ENCODE data around the gene CATSPERB. TPM values are rescaled to one million over a fixed set of nuclear protein-coding genes. Genes with fewer than 3 reads are reported as not detected.

Gene CATSPERB, protein sequence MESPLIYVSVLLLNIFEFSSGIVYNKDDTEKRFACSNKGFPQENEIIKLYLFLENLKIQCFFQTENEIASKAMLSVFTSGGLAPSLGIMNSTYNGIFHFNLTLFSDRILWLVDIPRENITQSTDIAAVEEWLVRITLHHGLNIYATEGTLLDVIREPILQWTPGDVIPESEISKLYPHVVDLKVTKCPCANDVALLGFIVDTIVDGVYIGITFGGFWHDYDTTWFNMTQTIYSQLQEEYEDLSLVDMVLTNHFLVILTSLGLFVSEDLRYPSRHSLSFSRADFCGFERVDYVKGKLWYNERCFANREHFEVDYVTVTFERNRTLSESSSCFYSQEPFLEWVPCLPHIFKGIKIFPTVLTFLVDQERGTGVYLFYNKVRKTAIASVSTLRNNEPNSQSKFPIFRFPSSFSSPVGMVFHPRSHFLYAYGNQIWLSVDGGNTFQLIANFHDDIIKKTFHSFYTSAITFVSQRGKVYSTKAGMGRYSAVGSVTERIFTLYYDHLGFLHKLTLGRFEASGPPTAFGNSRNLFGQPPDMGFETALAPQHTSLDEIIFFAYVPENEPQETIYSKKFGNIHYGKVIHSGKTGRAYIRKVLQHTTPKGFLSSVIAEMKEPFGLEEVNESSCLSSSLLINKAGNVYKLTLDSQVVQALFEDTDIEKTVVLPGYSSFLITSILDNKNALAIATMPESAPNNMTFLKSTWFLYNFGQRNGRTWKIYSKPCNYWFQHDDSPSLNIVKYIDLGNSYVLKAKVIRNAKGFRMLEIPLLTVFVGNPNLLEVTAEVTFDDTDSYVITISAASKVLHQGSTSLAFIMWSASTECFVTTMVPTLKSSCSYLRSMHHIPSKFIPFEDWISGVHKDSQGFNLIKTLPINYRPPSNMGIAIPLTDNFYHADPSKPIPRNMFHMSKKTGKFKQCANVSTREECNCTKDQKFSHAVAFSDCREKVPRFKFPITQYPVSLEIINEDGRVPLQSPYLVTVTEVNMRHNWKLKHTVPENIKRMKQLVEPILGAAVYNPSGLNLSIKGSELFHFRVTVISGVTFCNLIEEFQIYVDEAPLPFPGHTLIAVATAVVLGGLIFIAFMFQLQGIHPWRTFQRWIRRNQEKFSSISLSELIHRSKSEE
- total RNA-seq: 1 to 10 TPM in 1 of 2 experiments, under 1 TPM in 1; 0.92 to 1.5 TPM

DNA sequence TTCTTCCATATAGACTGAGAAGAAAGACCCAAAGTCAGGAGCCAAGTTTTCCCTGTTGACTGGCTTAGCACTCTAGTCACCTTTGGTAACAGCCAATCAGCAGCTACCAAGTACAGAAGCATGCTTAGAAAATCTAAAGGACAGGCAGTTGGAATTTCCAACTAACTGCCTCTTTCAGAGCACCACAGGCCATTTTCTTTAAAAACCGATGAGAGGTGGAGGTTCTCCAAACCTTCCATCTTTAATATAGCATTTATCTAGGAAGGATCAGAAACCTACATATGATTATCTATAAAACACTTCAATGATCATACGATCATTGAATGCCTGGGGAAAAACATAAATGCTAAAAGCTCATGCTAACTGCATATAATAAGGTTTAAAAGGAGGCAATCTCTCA is at the start of gene CATSPERB:
TSS of gene CATSPERB (minus strand) at position 101 of the 400 bp plus-strand sequence. CDS start 2,607 bp downstream, outside the sequence.
- DNase-seq (no peak), ATAC-seq (no peak)
- no peaks in the 10 kb centered on the region for H3K9me3 Mint-ChIP-seq (ENCODE audit: insufficient read depth)
- H3K36me3 Mint-ChIP-seq (ENCODE audit: low read depth): no peaks in the 10 kb centered on the region
- ChIA-PET POLR2A (no interaction called here), CTCF (interaction anchor here (1.4 kb wide), 1 partner anchor 12 kb away, joined by 4 read pairs; no protein-coding TSS in a partner anchor)
- no peaks in the 10 kb centered on the region for H3K4me1 Mint-ChIP-seq (ENCODE audit: low read depth)
- peaks cover 4% of the 10 kb centered on the region for H3K27me3 Mint-ChIP-seq (ENCODE audit: low read depth)
- H3K27ac Mint-ChIP-seq: no peak within 1 kb of the TSS
- no peak within 1 kb of the TSS for H3K4me3 Mint-ChIP-seq

DNA sequence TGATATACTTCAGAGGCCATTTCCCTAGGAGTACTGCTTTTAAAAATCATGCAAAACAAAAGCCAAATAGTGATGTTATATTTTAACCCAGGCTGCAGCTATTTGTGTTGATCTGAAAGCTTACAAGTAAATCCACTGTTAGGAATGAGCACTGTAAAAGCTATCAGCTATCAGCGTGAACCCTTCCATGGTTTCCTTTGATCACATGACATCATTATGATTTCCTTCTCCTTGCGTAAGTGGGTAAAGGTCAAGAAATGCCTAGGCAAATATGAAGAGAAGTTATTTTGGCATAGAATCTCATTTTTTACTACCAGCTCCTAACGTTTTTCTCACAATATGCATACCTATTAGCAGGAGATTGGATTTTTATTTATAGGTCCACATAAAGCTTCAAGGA is 48.6 kb upstream of the CATSPERB start:
- no peak for DNase-seq
- Mint-ChIP-seq H3K4me3 (no peak overlapping the region), H3K27me3 (ENCODE audit: low read depth) (no peaks in the 10 kb centered on the region), H3K9me3 (ENCODE audit: insufficient read depth) (no peaks in the 10 kb centered on the region), H3K36me3 (ENCODE audit: low read depth) (peaks cover 45% of the 10 kb centered on the region), H3K4me1 (ENCODE audit: low read depth) (no peaks in the 10 kb centered on the region), H3K27ac (no peak overlapping the region)
- ChIA-PET POLR2A (no interaction called here), CTCF (no interaction called here)
- ATAC-seq: no peak

DNA sequence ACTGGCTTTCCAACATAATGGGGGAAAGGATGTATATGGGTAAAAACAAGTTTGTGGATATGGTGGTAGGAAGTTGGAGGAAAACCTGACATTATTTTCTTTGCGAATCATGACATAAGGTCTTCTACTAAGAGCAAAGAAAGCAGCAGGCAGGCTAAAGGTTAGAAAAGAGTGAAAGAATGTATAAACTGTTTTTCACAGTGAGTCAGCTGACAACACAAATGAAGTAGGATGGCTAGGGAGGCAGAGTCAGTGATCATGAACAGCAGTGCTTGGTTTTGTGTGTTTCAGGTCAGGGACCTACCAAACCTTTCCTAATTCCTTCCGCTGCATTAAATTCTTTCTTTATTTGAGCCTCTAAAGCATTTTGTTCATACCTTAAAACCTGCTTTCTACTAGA is 46.3 kb upstream of the CATSPERB start:
- ChIA-PET CTCF (no interaction called here), POLR2A (no interaction called here)
- Mint-ChIP-seq H3K9me3 (ENCODE audit: insufficient read depth) (no peaks in the 10 kb centered on the region), H3K27ac (no peak overlapping the region), H3K4me3 (no peak overlapping the region), H3K4me1 (ENCODE audit: low read depth) (peaks cover 10% of the 10 kb centered on the region), H3K36me3 (ENCODE audit: low read depth) (peaks cover 41% of the 10 kb centered on the region), H3K27me3 (ENCODE audit: low read depth) (no peaks in the 10 kb centered on the region)
- ATAC-seq (no peak), DNase-seq (no peak)

DNA sequence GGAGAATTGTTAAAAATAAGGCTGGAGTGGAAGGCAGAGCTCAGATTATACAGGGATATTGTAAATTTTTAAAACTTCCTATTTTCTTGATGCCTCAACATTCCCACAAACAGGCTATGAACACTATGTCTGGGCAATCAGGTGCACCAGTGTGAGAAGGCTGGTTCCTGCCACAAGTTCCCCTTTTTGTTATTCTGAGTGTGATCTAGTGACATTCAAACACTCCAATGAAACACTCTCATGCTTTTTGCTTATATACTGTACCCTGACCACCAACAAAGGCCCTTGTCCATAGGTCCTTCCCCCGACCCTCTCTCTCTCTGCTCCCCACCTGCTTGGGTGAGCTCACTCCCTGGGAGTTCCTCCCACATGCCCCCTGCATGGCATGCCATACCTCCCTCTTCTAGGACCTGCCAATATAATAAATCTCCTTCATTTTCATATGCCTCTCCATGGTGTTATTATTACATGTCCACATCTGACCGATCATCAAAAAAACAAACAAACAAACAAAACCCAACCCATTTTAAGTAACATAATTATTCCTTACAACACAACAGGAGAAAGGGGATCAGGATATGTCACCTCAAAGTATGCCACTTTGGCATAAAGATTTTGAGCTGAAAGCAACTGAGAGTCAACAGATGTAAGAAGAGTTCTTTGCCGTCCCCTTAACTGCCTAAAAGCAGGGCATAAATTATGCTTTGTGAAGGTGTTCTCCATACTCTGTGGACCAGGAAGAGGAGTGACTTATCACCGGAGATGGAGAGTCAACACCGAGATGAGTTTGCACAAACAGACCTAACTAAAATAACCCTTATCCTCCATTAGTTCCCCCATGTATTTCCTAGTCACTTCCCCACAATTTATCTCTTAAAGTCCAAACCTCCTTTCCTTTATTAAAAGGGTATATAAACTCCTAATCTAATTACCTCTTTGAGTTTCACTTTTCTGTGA is 42.5 kb upstream of the CATSPERB start:
- H3K27ac Mint-ChIP-seq: no peak overlapping the region
- H3K9me3 Mint-ChIP-seq (ENCODE audit: insufficient read depth): no peaks in the 10 kb centered on the region
- peaks cover 10% of the 10 kb centered on the region for H3K4me1 Mint-ChIP-seq (ENCODE audit: low read depth)
- DNase-seq (no peak), ATAC-seq (no peak)
- H3K4me3 Mint-ChIP-seq: no peak overlapping the region
- POLR2A ChIA-PET: interaction anchor here (0.7 kb wide), 1 partner anchor 12 kb away, joined by 3 read pairs; no protein-coding TSS in a partner anchor
- CTCF ChIA-PET: no interaction called here
- peaks cover 21% of the 10 kb centered on the region for H3K36me3 Mint-ChIP-seq (ENCODE audit: low read depth)
- no peaks in the 10 kb centered on the region for H3K27me3 Mint-ChIP-seq (ENCODE audit: low read depth)

DNA sequence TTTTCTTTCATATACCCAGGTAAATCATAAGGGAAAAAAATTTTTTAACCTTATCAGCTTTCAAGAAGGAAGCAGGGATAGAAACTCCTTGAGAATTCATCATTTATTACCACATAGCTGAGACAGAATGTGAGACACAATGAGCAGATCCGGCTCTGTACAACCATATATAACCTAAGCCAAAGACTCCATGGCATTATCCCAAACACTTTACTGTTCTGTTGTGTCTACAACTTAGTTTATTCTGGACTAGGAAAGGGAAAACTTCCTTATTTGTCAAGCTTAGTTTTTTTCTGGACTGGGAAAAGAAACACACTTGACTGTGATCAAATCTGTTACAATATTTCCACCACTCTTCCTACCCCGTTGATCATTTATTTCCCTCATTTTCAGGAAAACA is 38.3 kb upstream of the CATSPERB start:
- Mint-ChIP-seq H3K9me3 (ENCODE audit: insufficient read depth) (no peaks in the 10 kb centered on the region), H3K27me3 (ENCODE audit: low read depth) (no peaks in the 10 kb centered on the region), H3K27ac (no peak overlapping the region), H3K4me3 (no peak overlapping the region), H3K36me3 (ENCODE audit: low read depth) (peaks cover 7% of the 10 kb centered on the region), H3K4me1 (ENCODE audit: low read depth) (peaks cover 10% of the 10 kb centered on the region)
- POLR2A ChIA-PET: no interaction called here
- DNase-seq (no peak), ATAC-seq (no peak)
- CTCF ChIA-PET: interaction anchor here (0.8 to 1.0 kb wide), 2 partner anchors 12 to 16 kb away, joined by 3 read pairs; no protein-coding TSS in a partner anchor

DNA sequence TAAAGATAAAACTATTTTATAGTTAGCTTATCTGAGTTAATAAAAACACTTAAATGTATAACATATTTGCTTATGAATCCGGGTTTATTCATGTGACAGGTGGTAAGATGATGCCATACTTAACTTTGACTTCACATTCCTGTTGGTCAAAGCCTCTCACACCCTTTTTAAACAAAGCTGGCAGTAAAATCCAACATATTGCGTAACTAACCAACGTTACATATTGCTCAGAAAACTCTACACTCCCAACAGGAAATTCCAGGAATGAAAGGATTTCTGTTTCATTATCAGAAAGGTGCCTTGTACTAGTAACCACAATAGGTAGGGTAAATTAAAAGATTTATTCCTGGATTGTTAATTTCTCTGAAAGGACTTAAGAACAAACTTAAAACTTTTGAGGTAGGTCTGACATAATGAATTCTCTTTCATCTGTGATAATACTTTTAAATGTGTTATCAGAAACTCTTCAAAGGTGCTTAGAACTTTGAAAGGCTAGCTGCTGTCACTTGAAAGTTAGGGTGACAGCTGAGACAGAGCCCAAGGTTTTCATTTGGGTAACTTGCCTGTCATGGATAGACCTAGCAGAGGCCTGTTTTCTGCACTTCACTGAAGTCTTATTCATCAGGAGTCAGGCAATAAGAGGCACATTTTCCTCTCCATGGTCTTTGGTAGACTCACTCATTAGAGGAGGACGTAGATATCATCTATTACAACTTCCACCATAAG is 23.8 kb upstream of the CATSPERB start:
- no peak overlapping the region for H3K27ac Mint-ChIP-seq
- H3K4me3 Mint-ChIP-seq: no peak overlapping the region
- no peaks in the 10 kb centered on the region for H3K27me3 Mint-ChIP-seq (ENCODE audit: low read depth)
- ATAC-seq (no peak), DNase-seq (no peak)
- ChIA-PET POLR2A (no interaction called here), CTCF (no interaction called here)
- H3K9me3 Mint-ChIP-seq (ENCODE audit: insufficient read depth): peaks cover 9% of the 10 kb centered on the region
- H3K4me1 Mint-ChIP-seq (ENCODE audit: low read depth): no peaks in the 10 kb centered on the region
- H3K36me3 Mint-ChIP-seq (ENCODE audit: low read depth): peaks cover 26% of the 10 kb centered on the region

DNA sequence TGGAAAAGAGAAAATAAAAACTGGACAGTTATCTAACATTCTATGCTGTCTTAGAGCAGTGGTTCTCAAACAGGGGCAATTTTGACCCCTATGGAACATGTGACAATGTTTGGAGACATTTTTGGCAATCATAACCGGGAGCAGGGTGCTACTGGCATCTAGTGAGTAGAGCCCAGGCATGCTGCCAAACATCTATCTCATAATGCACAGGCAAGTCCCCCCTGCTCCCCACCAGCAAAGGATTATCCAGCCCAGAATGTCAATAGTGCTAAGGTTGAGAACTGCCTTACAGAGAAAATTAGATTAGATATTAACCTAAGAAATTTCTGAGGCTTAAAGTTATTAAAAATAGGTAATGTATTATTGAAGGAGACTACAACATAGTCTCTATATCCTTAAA is 22.9 kb upstream of the CATSPERB start:
- ChIA-PET POLR2A (interaction anchor here (0.7 kb wide), 1 partner anchor 1474 kb away, joined by 3 read pairs; no protein-coding TSS in a partner anchor), CTCF (no interaction called here)
- Mint-ChIP-seq H3K36me3 (ENCODE audit: low read depth) (peaks cover 17% of the 10 kb centered on the region), H3K9me3 (ENCODE audit: insufficient read depth) (peaks cover 9% of the 10 kb centered on the region), H3K4me3 (no peak overlapping the region), H3K27me3 (ENCODE audit: low read depth) (peaks cover 2% of the 10 kb centered on the region), H3K4me1 (ENCODE audit: low read depth) (no peaks in the 10 kb centered on the region), H3K27ac (no peak overlapping the region)
- ATAC-seq: no peak
- DNase-seq: no peak

DNA sequence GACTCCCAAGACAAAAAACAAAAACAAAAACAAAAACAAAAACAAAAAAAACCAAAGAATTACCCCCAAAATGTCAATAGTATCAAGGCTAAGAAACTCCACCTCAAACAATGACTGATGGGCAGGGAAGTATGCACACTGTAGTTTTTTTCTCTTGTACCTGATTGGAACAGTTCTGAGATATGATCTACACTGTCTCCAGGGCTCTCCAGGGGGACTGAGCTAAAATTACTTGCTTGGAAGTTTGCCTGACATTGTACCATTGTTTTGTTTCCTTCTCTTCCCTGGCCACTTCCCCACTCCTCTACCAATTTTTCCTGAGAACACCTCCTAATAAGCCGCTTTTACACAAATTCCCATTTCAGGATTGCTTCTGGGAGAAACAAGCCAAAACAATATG is 22.3 kb upstream of the CATSPERB start:
- DNase-seq: no peak
- CTCF ChIA-PET: no interaction called here

DNA sequence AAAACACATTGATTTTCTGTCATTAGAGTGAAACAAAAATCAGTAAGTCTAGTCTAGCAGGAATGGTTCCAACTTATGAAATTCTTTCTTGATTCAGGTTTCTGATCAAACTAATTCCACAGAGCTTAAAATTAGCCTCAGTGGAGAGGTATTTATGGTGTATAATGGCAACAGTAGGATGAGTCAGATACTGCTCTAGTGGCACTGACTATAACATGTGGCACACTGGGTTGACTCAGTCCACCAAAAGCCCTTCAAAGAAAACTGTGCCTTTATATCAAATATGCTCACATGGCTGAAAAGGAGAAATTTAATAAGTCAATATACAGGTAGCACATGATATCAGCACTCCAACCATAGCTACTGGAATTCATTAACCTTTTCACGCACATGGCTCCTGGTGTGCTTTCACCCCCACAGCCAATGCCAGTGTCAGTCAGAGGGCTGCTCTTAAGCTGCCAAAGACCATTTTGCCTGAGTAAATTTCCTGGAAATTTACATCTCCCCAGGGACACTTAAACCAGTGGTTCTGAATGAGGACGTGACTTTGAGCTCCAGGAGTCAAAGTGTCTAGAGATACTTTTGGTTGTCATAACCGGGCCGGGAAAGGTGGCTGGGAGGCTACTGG is 21.7 kb upstream of the CATSPERB start:
- ATAC-seq: no peak
- POLR2A ChIA-PET: interaction anchor here (0.6 kb wide), 1 partner anchor 1466 kb away, joined by 3 read pairs; no protein-coding TSS in a partner anchor

More for the DNA sequence above, 22.3 kb upstream of the CATSPERB start:
- POLR2A ChIA-PET: interaction anchor here (0.6 to 0.7 kb wide), 2 partner anchors 1467 to 1473 kb away, joined by 3 read pairs; no protein-coding TSS in a partner anchor
- Mint-ChIP-seq H3K9me3 (ENCODE audit: insufficient read depth) (peaks cover 9% of the 10 kb centered on the region), H3K4me1 (ENCODE audit: low read depth) (no peaks in the 10 kb centered on the region), H3K36me3 (ENCODE audit: low read depth) (peaks cover 13% of the 10 kb centered on the region), H3K4me3 (no peak overlapping the region), H3K27ac (no peak overlapping the region), H3K27me3 (ENCODE audit: low read depth) (peaks cover 4% of the 10 kb centered on the region)
- no peak for ATAC-seq

DNA sequence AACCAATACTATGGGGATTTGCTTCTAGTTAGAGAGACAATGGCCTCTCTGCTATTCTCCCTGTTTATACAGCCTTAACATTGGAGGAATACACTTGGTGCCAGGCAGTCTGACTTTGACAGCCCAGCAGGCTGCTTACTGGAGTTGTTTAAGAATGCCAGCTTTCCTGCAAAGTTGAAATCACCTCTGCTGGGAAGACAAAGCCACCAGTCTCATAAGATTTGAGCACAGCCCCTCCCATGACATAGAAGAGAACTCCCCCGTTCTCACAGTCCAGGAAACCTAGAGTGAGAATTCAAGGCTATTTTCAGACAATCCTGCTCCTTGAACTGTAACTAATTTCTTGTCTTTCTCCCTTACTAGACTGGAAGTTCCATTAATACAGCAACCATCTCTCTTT is 21.1 kb upstream of the CATSPERB start:
- DNase-seq (no peak), ATAC-seq (no peak)
- Mint-ChIP-seq H3K27me3 (ENCODE audit: low read depth) (peaks cover 4% of the 10 kb centered on the region), H3K9me3 (ENCODE audit: insufficient read depth) (no peaks in the 10 kb centered on the region), H3K27ac (no peak overlapping the region), H3K36me3 (ENCODE audit: low read depth) (peaks cover 5% of the 10 kb centered on the region), H3K4me3 (no peak overlapping the region), H3K4me1 (ENCODE audit: low read depth) (no peaks in the 10 kb centered on the region)
- CTCF ChIA-PET: no interaction called here
- POLR2A ChIA-PET: no interaction called here

More for the DNA sequence above, 21.7 kb upstream of the CATSPERB start:
- Mint-ChIP-seq H3K27me3 (ENCODE audit: low read depth) (peaks cover 4% of the 10 kb centered on the region), H3K9me3 (ENCODE audit: insufficient read depth) (peaks cover 3% of the 10 kb centered on the region), H3K4me1 (ENCODE audit: low read depth) (no peaks in the 10 kb centered on the region), H3K36me3 (ENCODE audit: low read depth) (peaks cover 12% of the 10 kb centered on the region), H3K4me3 (no peak overlapping the region), H3K27ac (no peak overlapping the region)
- no peak for DNase-seq
- CTCF ChIA-PET: no interaction called here

Data from activated CD8-positive, alpha-beta T cell treated with anti-CD3 and anti-CD28 coated beads, Interleukin-2, amount 10 ng/mL, durations not matched to agents 7 days and 5 days (primary cell).